ENCODE measurements around the gene DST. TPM values are rescaled to one million over a fixed set of nuclear protein-coding genes. Genes with fewer than 3 reads are reported as not detected.

The DST gene
- total RNA-seq, 1 donor from 2014 or later, result 450 TPM

DNA sequence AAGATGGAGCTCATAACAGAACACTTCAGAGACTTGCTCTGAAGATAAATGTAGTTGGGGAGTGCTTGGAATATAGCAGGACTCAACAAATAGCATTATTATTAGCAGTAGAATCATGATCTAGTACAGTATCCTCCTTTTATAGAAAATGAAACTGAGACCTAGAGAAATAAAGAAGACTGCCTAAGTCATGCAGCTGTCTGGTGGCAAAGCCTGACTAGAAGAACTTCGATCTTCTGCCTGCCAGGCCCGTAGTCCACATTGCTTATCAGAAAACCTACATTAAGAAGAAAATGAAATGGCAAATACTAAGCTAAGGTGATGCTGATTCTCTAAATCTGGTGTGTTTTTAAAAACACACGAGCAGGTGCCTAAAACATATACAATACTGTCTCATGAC is 46.4 kb upstream of the DST start:
- intact Hi-C loops (cut with DNase I), result no loop called here
- H3K4me3 ChIP-seq, result peak overlapping the region; percentile 46
- DNase-seq, result no peak
- H3K9me3 ChIP-seq, result no peaks in the 10 kb centered on the region
- peak overlapping the region; percentile 20 for H3K27ac ChIP-seq
- TF ChIP-seq, protein P1, sequence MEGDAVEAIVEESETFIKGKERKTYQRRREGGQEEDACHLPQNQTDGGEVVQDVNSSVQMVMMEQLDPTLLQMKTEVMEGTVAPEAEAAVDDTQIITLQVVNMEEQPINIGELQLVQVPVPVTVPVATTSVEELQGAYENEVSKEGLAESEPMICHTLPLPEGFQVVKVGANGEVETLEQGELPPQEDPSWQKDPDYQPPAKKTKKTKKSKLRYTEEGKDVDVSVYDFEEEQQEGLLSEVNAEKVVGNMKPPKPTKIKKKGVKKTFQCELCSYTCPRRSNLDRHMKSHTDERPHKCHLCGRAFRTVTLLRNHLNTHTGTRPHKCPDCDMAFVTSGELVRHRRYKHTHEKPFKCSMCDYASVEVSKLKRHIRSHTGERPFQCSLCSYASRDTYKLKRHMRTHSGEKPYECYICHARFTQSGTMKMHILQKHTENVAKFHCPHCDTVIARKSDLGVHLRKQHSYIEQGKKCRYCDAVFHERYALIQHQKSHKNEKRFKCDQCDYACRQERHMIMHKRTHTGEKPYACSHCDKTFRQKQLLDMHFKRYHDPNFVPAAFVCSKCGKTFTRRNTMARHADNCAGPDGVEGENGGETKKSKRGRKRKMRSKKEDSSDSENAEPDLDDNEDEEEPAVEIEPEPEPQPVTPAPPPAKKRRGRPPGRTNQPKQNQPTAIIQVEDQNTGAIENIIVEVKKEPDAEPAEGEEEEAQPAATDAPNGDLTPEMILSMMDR (IDR thresholded peaks at IDR 0.05), result no peak
- no peaks in the 10 kb centered on the region for H3K27me3 ChIP-seq
- no peak for ATAC-seq
- H3K4me1 ChIP-seq, result no peaks in the 10 kb centered on the region
- no peaks in the 10 kb centered on the region for H3K36me3 ChIP-seq

GRCh38 chr6:56688521-56688920 is 45.8 kb upstream of the DST start:
- Histone ChIP-seq H3K27ac (peak overlapping the region; percentile 20), H3K36me3 (no peaks in the 10 kb centered on the region), H3K9me3 (no peaks in the 10 kb centered on the region), H3K27me3 (no peaks in the 10 kb centered on the region), H3K4me3 (peak overlapping the region; percentile 46), H3K4me1 (peaks cover 2% of the 10 kb centered on the region)
- DNase-seq, result no peak
- no peak for ATAC-seq
- TF ChIP-seq, protein P1 (IDR thresholded peaks at IDR 0.05), result no peak
- intact Hi-C loops (cut with DNase I), result no loop called here

- DNase-seq (no peak), ATAC-seq (no peak)
- TF ChIP-seq, protein P1 (IDR thresholded peaks at IDR 0.05), result no peak
- Histone ChIP-seq H3K27ac (no peak overlapping the region), H3K4me1 (peaks cover 2% of the 10 kb centered on the region), H3K36me3 (no peaks in the 10 kb centered on the region), H3K27me3 (no peaks in the 10 kb centered on the region), H3K4me3 (peak overlapping the region; percentile 46), H3K9me3 (no peaks in the 10 kb centered on the region)
- intact Hi-C loops (cut with DNase I), result no loop called here
Observed at GRCh38 chr6:56687551-56687950, 44.9 kb upstream of the DST start.

GRCh38 chr6:56686429-56686828 is 43.7 kb upstream of the DST start:
- TF ChIP-seq, protein P1 (IDR thresholded peaks at IDR 0.05), result no peak
- H3K9me3 ChIP-seq, result no peaks in the 10 kb centered on the region
- peak overlapping the region; percentile 25 for H3K4me3 ChIP-seq
- intact Hi-C loops (cut with DNase I), result no loop called here
- H3K27ac ChIP-seq, result no peak overlapping the region
- H3K27me3 ChIP-seq, result no peaks in the 10 kb centered on the region
- DNase-seq (no peak), ATAC-seq (no peak)
- no peaks in the 10 kb centered on the region for H3K36me3 ChIP-seq
- H3K4me1 ChIP-seq, result peaks cover 2% of the 10 kb centered on the region

DNA sequence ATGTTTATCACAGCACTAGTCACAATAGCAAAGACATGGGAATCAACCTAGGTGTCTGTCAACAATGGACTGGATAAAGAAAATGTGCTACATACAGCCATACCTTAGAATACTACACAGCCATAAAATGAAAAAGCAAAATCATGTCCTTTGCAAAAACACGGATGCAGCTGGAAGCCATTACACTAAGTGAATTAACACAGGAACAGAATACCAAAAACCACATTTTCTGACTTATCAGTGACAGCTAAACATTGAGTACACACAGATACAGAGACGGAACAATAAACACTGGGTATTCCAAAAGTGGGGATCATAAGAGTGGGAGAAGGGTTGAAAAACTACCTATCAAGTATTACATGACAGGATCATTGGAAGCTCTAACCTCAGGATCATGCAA is 43.3 kb upstream of the DST start:
- Histone ChIP-seq H3K27ac (no peak overlapping the region), H3K9me3 (no peaks in the 10 kb centered on the region), H3K4me3 (no peak overlapping the region), H3K4me1 (peaks cover 2% of the 10 kb centered on the region), H3K27me3 (no peaks in the 10 kb centered on the region), H3K36me3 (no peaks in the 10 kb centered on the region)
- TF ChIP-seq, protein P1 (IDR thresholded peaks at IDR 0.05), result no peak
- intact Hi-C loops (cut with DNase I), result no loop called here
- no peak for ATAC-seq
- DNase-seq, result no peak

DNA sequence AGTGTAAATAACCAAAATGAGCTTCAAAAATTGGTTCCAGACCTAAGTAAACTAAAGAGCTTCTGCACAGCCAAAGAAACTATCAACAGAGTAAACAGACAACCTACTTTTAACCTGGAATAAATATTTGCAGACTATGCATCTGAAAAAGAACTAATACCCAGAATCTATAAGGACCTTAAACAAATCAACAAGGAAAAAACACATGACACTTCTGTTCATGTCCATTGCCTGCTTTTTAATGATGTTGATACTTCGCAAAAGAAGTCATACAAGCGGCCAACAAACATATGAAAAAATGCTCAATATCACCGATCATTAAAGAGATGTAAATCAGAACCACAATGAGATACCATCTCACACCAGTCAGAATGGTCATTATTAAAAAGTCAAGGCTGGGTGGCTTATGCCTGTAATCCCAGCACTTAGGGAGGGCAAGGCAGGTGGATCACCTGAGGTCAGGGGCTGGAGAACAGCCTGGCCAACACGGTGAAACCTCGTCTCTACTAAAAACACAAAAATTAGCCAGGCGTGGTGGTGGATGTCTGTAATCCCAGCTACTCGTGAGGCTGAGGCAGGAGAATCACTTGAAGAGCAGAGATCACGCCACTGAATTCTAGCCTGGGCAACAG is 42.5 kb upstream of the DST start:
- intact Hi-C loops (cut with DNase I), result no loop called here
- Histone ChIP-seq H3K27ac (peak overlapping the region; percentile 28), H3K9me3 (no peaks in the 10 kb centered on the region), H3K36me3 (no peaks in the 10 kb centered on the region), H3K4me1 (peaks cover 2% of the 10 kb centered on the region), H3K4me3 (no peak overlapping the region), H3K27me3 (no peaks in the 10 kb centered on the region)
- ATAC-seq, result no peak
- TF ChIP-seq, protein P1 (IDR thresholded peaks at IDR 0.05), result no peak
- DNase-seq, result no peak
